HG02642 (cell line): ENCODE results near the gene LCN1.

Source experiments
- ATAC-seq: cut with Tn5 transposase; IDR thresholded peaks from one replicate; pipeline ENCODE4 v1.9.1; 2021; ENCODE audit warnings: mild to moderate bottlenecking; ENCODE audit not compliant: unreplicated experiment, poor library complexity

The LCN1 gene

DNA sequence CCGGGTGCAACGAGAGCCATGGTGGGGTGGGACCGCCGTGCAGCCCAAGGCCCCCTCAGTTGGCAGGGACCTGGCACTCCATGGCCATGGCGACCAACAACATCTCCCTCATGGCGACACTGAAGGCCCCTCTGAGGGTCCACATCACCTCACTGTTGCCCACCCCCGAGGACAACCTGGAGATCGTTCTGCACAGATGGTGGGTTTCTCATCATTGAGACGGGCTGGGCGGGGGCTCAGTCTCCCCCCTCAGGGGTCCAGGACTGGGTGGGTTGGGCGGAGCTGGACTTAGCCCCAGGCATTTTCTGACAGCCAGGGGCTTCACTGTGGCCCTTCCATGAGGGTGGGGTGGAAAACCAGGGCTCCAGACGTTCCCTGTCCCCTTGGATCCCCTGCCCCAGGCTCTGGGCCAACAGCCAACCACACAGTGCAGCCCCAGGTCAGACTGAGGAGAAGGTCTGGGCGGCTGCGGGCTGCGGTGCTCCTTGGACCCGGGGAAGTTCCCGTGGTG, 41.0 kb downstream of the LCN1 start:
- no peak for ATAC-seq

- no peak for ATAC-seq
Observed at GRCh38 chr9:135563039-135563476, 41.8 kb downstream of the LCN1 start.

- ATAC-seq, result no peak
Observed at GRCh38 chr9:135563858-135564257, 42.6 kb downstream of the LCN1 start.

- no peak for ATAC-seq
Observed at GRCh38 chr9:135565141-135565628, 43.9 kb downstream of the LCN1 start.

GRCh38 chr9:135565636-135566035, 44.4 kb downstream of the LCN1 start:
- ATAC-seq, result no peak

DNA sequence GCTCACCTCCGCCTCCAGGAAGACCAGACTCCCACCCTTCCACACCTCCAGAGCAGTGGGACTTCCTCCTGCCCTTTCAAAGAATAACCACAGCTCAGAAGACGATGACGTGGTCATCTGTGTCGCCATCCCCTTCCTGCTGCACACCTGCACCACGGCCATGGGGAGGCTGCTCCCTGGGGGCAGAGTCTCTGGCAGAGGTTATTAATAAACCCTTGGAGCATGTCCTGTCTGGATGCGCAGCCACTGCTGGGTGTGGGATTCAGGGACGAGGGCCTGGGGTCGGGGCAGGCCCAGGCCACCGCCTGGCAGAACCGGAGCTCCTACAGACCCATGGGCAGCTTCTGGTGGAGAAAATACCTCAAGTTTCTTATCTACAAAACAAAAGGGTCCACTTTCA, 45.3 kb downstream of the LCN1 start:
- no peak for ATAC-seq

DNA sequence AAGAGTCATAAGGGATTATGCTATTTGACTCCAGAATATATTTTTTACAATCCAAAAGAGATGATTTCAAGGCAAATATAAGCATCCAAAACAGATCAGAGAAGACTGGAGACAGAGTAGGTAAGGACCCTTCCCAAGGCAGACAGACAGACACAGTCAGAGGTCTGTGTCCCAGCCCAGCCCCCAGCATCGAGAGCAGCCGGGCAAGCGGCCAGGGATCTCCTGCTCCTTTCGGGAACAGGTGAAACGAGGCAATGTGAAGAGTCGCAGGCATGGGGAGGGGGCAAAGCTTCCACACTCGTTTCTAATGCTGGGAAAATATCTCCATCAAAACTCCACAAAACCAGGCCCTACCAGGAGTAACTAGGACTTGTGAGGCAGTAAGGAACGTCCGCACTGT, 46.1 kb downstream of the LCN1 start:
- no peak for ATAC-seq

DNA sequence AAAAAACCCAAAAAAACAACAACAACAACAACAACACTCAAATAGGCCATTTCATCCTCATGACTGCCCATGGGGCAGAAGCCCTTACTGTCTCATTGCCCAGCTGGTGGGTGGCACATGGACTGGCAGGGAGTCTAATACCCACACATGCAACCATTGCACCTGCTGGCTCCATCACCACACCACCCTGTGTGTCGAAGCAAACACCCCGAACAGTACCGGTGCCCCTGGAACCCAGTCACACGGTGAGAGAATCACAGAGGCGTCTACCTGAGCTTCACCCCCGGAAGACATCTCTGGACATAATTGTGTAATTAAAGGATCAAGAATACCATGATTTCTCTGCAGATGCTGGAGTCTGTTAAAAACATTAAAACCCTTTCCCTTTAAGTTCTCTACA, 46.8 kb downstream of the LCN1 start:
- ATAC-seq, result no peak

DNA sequence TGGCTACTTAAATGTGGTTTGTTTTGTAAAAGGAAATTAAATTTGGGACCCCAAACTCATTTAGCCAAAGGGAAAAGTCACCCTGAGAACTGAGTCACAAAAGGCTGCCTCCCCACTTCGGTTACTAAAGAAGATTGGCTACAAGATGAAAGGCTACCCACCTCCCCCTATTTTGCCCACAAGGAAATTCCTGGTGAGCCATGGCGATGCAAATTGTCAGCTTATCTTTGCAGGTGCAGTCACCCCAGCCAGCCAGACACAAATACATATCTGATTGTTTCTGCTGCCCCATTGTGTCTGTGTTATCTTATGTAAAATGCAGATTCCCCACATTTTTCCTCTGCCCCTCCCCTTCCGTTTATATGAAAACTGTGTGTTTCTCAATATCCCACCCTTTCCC, 49.2 kb downstream of the LCN1 start:
- no peak for ATAC-seq

DNA sequence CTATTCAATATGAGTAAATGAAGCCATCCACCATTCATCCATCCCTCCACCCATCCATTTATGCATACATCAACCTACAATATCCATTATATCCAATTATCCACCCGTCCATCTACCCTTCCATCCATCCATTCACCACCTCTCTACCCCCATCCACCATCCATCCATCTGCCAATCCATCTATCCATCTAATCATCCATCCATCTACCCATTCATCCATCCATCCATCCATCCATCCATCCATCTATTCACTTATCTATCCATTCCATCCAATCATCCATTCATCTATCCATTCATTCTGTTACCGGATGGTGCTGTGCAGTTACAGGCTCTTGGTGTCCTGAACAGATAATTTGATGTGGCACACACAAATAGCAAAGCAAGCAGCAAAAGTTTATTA, 51.0 kb downstream of the LCN1 start:
- no peak for ATAC-seq

- ATAC-seq, result no peak
Observed at GRCh38 chr9:135573124-135573523, 51.9 kb downstream of the LCN1 start.

- ATAC-seq, result no peak
Observed at GRCh38 chr9:135574331-135574730, 53.1 kb downstream of the LCN1 start.

DNA sequence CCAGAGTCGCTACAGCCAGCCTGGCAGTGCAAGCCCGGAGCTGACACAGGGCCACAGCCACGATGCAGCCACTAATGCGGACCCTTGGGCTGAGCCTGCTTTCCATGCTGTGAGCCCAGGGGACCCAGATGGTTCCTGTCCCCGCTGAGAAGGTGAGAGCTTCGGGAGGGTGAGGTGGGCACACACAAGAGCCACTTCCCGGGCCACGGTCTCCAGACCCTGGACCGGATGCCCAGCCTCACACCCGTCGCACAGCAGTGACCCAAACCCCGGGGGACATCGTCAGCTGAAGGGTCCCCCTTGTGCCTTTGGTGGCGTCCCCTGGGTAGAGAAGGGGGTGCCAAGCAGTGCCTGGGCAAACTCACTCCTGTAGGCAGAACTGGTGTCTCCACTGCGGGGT, 53.7 kb downstream of the LCN1 start:
- no peak for ATAC-seq
